22Rv1 (cell line): ENCODE data around the gene NRCAM.

ENCODE experiments used
- H3K27ac ChIP-seq: fragments of 450-650 bp; 2 replicates; pipeline ENCODE4 v1.5.1; 2017
- ZFX ChIP-seq: fragments of 450-650 bp; IDR thresholded peaks from 2 replicates; pipeline ENCODE4 v1.6.1; 2017; ENCODE audit warnings: antibody characterized with exemption, borderline replicate concordance
- TF ChIP-seq, protein P1 (sequence below): fragments of 450-650 bp; IDR thresholded peaks from 2 replicates; pipeline ENCODE4 v1.5.1; 2017; ENCODE audit warnings: mild to moderate bottlenecking

Gene NRCAM

DNA sequence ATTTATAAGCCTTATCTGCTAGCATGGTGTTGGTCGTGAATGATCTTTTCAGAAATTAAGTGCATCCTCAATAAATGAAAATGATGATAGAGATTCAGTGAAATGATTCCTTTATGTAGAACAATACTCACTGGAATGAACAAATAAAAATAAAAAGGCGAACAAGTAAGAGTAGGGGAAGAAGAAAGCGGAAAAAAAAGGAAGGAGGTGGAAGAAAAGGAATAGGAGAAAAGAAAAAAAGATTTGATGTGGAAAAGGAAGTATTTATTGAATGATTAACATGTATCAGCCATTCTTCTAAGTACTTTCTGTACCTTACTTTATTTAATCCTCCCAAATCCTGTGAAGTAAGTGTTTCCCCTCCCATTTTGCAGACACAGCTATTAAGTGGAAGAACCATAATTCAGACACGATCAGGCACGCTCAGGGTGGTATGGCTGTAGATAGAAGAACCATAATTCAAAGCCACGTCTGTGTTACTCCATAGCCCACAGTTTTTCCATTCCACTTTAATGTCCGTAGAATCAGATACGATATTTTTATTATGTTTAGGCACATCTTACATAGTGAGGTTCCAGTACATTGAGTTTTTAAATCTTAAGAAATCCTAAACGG, 169.8 kb downstream of the NRCAM start:
- H3K27ac ChIP-seq: no peak overlapping the region
- TF ChIP-seq, protein P1, sequence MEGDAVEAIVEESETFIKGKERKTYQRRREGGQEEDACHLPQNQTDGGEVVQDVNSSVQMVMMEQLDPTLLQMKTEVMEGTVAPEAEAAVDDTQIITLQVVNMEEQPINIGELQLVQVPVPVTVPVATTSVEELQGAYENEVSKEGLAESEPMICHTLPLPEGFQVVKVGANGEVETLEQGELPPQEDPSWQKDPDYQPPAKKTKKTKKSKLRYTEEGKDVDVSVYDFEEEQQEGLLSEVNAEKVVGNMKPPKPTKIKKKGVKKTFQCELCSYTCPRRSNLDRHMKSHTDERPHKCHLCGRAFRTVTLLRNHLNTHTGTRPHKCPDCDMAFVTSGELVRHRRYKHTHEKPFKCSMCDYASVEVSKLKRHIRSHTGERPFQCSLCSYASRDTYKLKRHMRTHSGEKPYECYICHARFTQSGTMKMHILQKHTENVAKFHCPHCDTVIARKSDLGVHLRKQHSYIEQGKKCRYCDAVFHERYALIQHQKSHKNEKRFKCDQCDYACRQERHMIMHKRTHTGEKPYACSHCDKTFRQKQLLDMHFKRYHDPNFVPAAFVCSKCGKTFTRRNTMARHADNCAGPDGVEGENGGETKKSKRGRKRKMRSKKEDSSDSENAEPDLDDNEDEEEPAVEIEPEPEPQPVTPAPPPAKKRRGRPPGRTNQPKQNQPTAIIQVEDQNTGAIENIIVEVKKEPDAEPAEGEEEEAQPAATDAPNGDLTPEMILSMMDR: no peak
- no peak for TF ChIP-seq ZFX

DNA sequence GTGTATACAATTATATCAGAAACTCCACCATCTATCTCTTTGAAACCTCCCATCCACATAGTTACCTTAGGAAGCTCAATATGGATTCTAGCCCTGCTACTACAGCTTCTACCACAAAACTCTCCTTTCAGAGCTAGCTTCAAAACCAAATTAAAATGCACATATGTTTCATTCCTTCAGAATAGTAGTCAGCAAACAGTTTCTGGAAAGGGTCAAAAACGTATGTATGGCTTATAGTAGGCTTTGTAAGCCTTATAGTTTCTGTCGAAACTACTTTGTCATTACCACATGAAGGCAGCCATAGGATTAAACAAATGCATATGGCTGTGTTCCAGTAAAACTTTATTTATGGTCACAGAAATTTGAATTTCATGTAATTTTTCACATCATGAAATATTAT, 170.5 kb downstream of the NRCAM start:
- no peak for TF ChIP-seq ZFX
- TF ChIP-seq, protein P1: no peak
- no peak overlapping the region for H3K27ac ChIP-seq

- H3K27ac ChIP-seq: no peak overlapping the region
- TF ChIP-seq, protein P1: no peak
- no peak for TF ChIP-seq ZFX
These were observed 171.2 kb downstream of the NRCAM start for GRCh38 chr7:108285003-108285368.

DNA sequence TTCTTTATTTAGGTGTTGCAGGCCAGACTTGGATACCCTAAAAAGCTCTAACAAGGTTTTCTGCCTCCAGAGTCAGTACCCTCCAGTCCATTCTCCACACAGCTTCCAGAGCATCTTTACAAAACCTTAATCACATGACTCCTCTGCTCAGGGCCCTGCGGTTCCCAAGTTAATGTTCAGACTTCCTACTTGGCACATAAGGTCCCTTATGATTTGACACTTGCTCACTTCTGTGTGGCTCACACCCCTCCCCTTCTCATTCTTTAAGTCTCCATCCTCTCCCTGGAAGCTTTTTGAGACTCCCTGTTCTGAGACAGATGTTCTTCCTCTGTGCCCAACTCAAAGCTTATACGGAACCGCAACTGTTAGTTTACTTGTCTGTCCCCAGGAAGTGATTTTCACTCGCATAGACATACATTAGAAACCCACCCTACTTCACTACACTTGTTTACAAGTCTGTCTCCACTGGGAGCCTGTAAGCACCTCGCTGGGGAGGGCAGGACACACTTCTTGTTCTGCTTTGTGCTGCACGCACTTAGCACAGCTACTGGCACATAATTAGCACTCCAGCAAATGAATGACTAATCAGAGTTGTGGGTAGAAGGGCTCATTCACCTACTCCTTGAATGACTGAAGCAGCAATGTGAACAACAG, 171.8 kb downstream of the NRCAM start:
- H3K27ac ChIP-seq: no peak overlapping the region
- TF ChIP-seq ZFX: no peak
- TF ChIP-seq, protein P1: no peak

DNA sequence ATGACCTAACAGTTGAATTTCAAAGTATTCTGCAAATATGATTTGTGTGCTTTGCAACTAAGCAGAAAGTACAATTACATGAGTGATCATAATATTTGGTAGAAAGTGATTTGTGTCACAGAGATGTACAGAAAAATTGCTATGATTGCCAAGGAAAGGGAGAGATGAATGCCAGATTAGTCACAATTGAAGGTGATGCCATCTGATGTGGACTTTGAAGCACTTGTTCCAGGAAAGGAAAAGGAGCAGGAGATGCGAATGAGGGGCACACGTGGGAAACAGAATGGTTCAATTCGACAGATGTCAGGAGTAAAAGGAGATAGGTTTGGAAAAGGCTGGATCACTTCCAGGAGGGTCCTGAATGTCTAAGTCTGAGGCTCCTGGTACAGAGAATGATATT, 173.0 kb downstream of the NRCAM start:
- no peak for TF ChIP-seq ZFX
- TF ChIP-seq, protein P1: no peak
- H3K27ac ChIP-seq: no peak overlapping the region

GRCh38 chr7:108282427-108282996, 173.7 kb downstream of the NRCAM start:
- TF ChIP-seq, protein P1: no peak
- no peak for TF ChIP-seq ZFX
- no peak overlapping the region for H3K27ac ChIP-seq

DNA sequence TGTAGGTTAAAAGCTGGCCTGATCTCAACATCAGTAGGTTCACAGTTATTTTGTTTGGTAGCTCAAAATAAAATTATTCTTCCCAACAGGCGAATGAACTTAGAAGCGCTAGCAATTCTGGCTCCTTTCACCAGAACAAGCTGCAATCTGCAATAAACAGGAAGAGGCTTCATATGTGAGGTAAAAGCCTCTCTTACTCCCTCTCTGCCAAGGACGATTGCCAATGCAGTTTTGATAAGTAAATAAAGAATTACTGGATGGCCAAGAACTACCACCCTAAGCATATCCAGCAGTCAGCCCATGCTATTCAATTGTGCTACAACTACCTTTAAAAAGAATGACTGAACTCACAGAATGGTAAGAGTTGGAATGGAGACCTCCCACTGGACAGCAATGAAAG, 176.1 kb downstream of the NRCAM start:
- no peak overlapping the region for H3K27ac ChIP-seq
- TF ChIP-seq, protein P1: no peak
- TF ChIP-seq ZFX: no peak
